DOHH2 (cell line): ENCODE measurements around the gene LDLRAD4.

Experiments used
- H3F3A ChIP-seq: fragments of 200-600 bp; sonication (generic), shearing (Covaris generic); 2 replicates; pipeline ENCODE4 v1.6.0; 2016; ENCODE audit warnings: antibody characterized with exemption, mild to moderate bottlenecking; ENCODE audit not compliant: control insufficient read depth, insufficient read depth
- H3K27ac ChIP-seq: fragments of 200-600 bp; sonication (generic); 2 replicates; pipeline ENCODE4 v1.5.1; 2014; ENCODE audit warnings: low read depth, mild to moderate bottlenecking, low read length, moderate library complexity
- H3K27me3 ChIP-seq: fragments of 200-600 bp; sonication (generic); 2 replicates; pipeline ENCODE4 v1.6.1; 2014; ENCODE audit warnings: mild to moderate bottlenecking, low read length, mixed read lengths; ENCODE audit not compliant: control insufficient read depth
- H3K36me3 ChIP-seq: fragments of 200-600 bp; sonication (generic); 2 replicates; pipeline ENCODE4 v1.6.1; 2014; ENCODE audit warnings: mild to moderate bottlenecking, low read length, moderate library complexity, mixed read lengths; ENCODE audit not compliant: control insufficient read depth
- H3K4me1 ChIP-seq: fragments of 200-600 bp; sonication (generic); 2 replicates; pipeline ENCODE4 v1.6.1; 2014; ENCODE audit warnings: mild to moderate bottlenecking, low read length, mixed read lengths; ENCODE audit not compliant: control insufficient read depth
- H3K4me2 ChIP-seq: fragments of 200-600 bp; sonication (generic); 2 replicates; pipeline ENCODE4 v1.6.0; 2014; ENCODE audit warnings: mild to moderate bottlenecking, low read length, moderate library complexity
- H3K4me3 ChIP-seq: fragments of 200-600 bp; sonication (generic); 2 replicates; pipeline ENCODE4 v1.5.1; 2014; ENCODE audit warnings: mild to moderate bottlenecking, low read length, mixed read lengths
- H3K79me2 ChIP-seq: fragments of 200-600 bp; sonication (generic); 2 replicates; pipeline ENCODE4 v1.6.1; 2014; ENCODE audit warnings: mild to moderate bottlenecking, low read length, mixed read lengths; ENCODE audit not compliant: control insufficient read depth
- H3K9me2 ChIP-seq: fragments of 200-600 bp; sonication (generic); replicated peaks from 2 replicates; pipeline ENCODE4 v1.6.1; 2014; ENCODE audit warnings: mild to moderate bottlenecking, low read length, mixed read lengths; ENCODE audit not compliant: control insufficient read depth
- H3K9me3 ChIP-seq: fragments of 200-600 bp; sonication (generic); 2 replicates; pipeline ENCODE4 v1.6.1; 2014; ENCODE audit warnings: antibody characterized with exemption, low read length, mixed read lengths; ENCODE audit not compliant: control insufficient read depth, insufficient read depth
- H4K20me1 ChIP-seq: fragments of 200-600 bp; sonication (generic); 2 replicates; pipeline ENCODE4 v1.6.0; 2014; ENCODE audit warnings: low read depth, mild to moderate bottlenecking, antibody characterized with exemption, low read length, moderate library complexity; ENCODE audit not compliant: control insufficient read depth, insufficient read depth
- EZH2phosphoT487 ChIP-seq: fragments of 200-600 bp; sonication (generic); IDR thresholded peaks from 2 replicates; pipeline ENCODE4 v1.6.1; 2017; ENCODE audit warnings: borderline replicate concordance, mild to moderate bottlenecking, antibody characterized with exemption, low read length, moderate library complexity, mixed read lengths
- TF ChIP-seq, protein P1 (sequence below): fragments of 200-600 bp; sonication (generic); IDR thresholded peaks from one replicate; pipeline ENCODE4 v1.5.1; 2014; ENCODE audit warnings: antibody characterized with exemption, mild to moderate bottlenecking, low read depth, low read length; ENCODE audit not compliant: poor library complexity, severe bottlenecking

LDLRAD4 gene

DNA sequence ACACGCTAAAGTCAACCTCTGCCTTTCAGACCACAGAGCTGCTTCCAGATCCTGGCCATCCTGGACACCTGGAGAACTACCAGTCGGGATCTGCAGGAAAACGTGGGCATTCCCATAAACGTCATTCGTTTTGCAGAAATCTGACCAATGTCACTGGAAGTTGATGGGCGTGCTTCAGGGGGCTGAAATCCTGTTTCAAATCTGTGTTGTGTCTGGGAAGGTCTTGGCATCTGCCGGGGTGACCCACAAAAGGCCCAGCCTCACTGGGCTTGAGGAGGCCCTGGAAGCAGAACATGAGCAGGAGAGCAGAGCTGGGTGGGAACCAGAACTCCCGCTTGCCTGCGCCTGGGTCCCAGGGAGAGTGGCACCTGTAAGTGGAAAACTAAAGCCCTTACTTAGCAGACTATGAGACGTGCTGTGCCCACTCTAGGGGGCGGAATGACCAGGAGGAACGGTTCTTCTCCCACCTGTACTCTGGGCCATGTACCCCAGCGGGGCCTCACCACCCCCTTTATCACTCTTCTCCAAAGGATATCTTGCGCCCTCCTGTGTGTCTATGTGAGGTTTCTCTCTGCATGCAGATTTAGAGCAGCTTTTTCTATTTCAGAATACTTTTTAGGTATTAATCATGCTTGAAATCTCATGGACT, 306.9 kb downstream of the LDLRAD4 start:
- peaks cover 1% of the 10 kb centered on the region; the same call in 1 of the 2 replicates for H3K4me1 ChIP-seq
- no peaks in the 10 kb centered on the region for H3K9me3 ChIP-seq
- H3F3A ChIP-seq, result no peaks in the 10 kb centered on the region
- H3K27ac ChIP-seq, result no peak overlapping the region
- H3K9me2 ChIP-seq, result no peaks in the 10 kb centered on the region
- no peak overlapping the region for H3K4me2 ChIP-seq
- H3K79me2 ChIP-seq, result no peaks in the 10 kb centered on the region
- H3K27me3 ChIP-seq, result peaks cover 3% of the 10 kb centered on the region; the same call in 1 of the 2 replicates
- H4K20me1 ChIP-seq, result no peaks in the 10 kb centered on the region
- TF ChIP-seq EZH2phosphoT487, result no peak
- TF ChIP-seq, protein P1, sequence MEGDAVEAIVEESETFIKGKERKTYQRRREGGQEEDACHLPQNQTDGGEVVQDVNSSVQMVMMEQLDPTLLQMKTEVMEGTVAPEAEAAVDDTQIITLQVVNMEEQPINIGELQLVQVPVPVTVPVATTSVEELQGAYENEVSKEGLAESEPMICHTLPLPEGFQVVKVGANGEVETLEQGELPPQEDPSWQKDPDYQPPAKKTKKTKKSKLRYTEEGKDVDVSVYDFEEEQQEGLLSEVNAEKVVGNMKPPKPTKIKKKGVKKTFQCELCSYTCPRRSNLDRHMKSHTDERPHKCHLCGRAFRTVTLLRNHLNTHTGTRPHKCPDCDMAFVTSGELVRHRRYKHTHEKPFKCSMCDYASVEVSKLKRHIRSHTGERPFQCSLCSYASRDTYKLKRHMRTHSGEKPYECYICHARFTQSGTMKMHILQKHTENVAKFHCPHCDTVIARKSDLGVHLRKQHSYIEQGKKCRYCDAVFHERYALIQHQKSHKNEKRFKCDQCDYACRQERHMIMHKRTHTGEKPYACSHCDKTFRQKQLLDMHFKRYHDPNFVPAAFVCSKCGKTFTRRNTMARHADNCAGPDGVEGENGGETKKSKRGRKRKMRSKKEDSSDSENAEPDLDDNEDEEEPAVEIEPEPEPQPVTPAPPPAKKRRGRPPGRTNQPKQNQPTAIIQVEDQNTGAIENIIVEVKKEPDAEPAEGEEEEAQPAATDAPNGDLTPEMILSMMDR, result no peak
- no peak overlapping the region for H3K4me3 ChIP-seq
- no peaks in the 10 kb centered on the region for H3K36me3 ChIP-seq

DNA sequence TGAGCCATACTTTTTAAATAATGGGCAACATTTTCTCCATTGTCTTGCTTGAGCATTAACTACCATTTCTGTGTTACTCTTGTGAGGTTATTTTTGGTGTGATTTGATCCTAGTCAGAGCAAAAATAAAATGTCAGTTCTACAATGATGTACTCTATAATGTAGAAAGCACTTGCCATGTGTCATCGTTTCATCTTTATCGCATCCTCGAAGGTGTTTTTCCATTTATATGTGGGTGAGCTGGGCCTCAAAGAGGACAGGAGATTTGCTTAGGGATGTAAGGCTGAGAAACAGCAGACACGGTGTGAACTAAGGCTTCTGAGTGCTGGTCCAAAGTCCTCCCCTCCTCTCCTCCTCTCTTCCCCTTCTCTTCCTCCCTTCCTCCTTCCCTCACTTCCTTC, 308.0 kb downstream of the LDLRAD4 start:
- no peak overlapping the region for H3K4me3 ChIP-seq
- H3K79me2 ChIP-seq, result no peaks in the 10 kb centered on the region
- H3K4me1 ChIP-seq, result no peaks in the 10 kb centered on the region
- H3K36me3 ChIP-seq, result no peaks in the 10 kb centered on the region
- H3K9me3 ChIP-seq, result no peaks in the 10 kb centered on the region
- no peak overlapping the region for H3K4me2 ChIP-seq
- no peak for TF ChIP-seq EZH2phosphoT487
- TF ChIP-seq, protein P1, result no peak
- H3F3A ChIP-seq, result no peaks in the 10 kb centered on the region
- H3K27me3 ChIP-seq, result 0 out of 2 replicates have a peak, but pooled peaks cover 3% of the 10 kb centered on the region
- H3K27ac ChIP-seq, result no peak overlapping the region
- H4K20me1 ChIP-seq, result no peaks in the 10 kb centered on the region
- no peaks in the 10 kb centered on the region for H3K9me2 ChIP-seq

GRCh38 chr18:13527256-13527655, 308.7 kb downstream of the LDLRAD4 start:
- 0 out of 2 replicates have a peak, but pooled peaks cover 3% of the 10 kb centered on the region for H3K27me3 ChIP-seq
- TF ChIP-seq, protein P1, result no peak
- TF ChIP-seq EZH2phosphoT487, result no peak
- no peaks in the 10 kb centered on the region for H3K36me3 ChIP-seq
- no peaks in the 10 kb centered on the region for H3K9me2 ChIP-seq
- H3F3A ChIP-seq, result no peaks in the 10 kb centered on the region
- H3K79me2 ChIP-seq, result no peaks in the 10 kb centered on the region
- no peak overlapping the region for H3K4me2 ChIP-seq
- H3K4me3 ChIP-seq, result no peak overlapping the region
- H3K4me1 ChIP-seq, result no peaks in the 10 kb centered on the region
- no peak overlapping the region for H3K27ac ChIP-seq
- H3K9me3 ChIP-seq, result no peaks in the 10 kb centered on the region
- no peaks in the 10 kb centered on the region for H4K20me1 ChIP-seq
